Measurements from ENCODE around the gene HDGFL3.
"Not testable (repeated sequence)": the region's sequence is repeated elsewhere in the genome, so short reads cannot be mapped to it uniquely, and the experiment has no call there.

Gene HDGFL3

GRCh38 chr15:83192742-83193141 lies 14.9 kb downstream of the HDGFL3 start:
- DNase-seq, result no peak

DNA sequence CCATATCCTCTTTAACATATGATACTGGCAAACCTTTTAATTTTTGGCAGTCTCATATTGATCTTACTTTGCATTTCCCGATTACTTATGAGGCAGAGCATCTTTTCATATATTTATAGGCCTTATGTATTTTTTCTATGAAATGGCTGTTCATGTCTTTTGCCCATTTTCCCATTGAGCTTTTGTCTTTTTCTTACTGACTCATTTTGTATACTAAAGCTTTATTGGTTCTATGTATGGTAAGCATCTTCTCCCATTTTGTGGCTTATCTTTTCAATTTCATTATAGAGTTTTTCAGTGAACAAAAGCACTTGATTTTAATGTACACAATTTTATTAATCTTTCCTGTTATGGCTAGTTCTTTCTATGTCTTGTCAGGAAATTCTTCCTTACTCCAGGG lies 17.2 kb downstream of the HDGFL3 start:
- DNase-seq, result no peak

GRCh38 chr15:83185561-83185960 lies 22.1 kb downstream of the HDGFL3 start:
- DNase-seq, result no peak

GRCh38 chr15:83178869-83179325 lies 28.7 kb downstream of the HDGFL3 start:
- DNase-seq, result no peak

DNA sequence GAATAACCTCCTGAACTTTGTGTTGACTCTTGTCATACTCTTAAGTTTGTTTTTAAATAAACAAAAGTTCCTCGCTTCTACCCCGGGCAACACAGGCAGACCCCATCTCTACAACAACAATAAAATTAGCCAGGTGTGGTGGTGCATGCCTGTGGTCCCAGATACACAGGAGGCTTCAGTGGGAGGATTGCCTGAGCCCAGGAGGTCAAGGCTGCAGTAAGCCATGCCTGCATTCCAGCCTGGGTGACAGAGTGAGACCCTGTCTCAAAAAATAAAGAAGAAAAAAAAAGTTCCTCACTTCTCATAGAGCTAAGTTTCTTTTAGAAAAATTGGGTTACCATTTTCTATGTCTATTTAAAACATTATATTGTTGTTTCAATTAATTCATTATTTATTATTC lies 29.2 kb downstream of the HDGFL3 start:
- no peak for DNase-seq

- DNase-seq, result no peak
These were observed 32.7 kb downstream of the HDGFL3 start for GRCh38 chr15:83174891-83175290.

DNA sequence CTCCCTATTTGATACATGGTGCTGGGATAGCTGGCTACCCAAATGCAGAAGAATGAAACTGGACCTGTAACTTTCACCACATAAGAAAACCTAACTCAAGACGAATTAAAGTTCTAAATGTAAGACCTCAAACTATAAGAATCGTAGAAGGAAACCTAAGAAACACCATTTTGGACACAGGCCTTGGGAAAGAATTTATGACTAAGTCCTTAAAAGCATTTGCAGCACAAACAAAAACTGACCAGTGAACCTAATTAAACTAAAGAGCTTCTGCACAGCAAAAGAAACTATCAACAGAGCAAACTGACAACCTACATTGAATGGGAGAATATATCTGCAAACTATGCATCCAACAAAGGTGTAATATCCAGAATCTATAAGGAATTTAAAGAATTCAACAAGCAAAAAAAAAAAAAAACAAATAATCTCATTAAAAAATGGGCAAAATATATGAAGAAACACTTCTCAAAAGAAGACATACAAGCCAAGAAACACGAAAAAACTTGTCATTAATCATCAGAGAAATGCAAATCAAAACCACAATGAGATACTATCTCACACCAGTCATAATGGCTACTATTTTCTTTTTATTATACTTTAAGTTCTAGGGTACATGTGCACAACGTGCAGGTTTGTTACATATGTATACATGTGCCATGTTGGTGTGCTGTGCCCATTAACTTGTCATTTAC lies 37.0 kb downstream of the HDGFL3 start:
- DNase-seq, result no peak

GRCh38 chr15:83169576-83169975 lies 38.0 kb downstream of the HDGFL3 start:
- not testable (repeated sequence) for DNase-seq

- DNase-seq, result no peak
These were observed 40.8 kb downstream of the HDGFL3 start for GRCh38 chr15:83166830-83167229.

DNA sequence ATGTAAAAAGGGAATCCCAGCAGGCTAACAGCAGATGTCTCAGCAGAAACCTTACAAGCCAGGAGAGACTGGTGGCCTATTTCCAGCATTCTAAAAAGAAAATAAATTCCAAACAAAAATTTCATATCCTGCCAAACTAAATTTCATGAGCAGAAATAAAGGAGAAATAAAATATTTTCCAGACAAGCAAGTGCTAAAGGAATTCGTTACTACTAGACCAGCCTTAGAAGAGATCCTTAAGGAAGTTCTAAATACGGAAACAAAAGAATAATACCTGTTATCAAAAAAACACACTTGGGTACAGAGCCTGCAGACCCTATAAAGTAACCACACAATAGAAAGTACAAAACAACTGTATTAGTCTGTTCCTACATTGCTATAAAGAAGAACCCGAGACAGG lies 41.4 kb downstream of the HDGFL3 start:
- DNase-seq, result no peak

DNA sequence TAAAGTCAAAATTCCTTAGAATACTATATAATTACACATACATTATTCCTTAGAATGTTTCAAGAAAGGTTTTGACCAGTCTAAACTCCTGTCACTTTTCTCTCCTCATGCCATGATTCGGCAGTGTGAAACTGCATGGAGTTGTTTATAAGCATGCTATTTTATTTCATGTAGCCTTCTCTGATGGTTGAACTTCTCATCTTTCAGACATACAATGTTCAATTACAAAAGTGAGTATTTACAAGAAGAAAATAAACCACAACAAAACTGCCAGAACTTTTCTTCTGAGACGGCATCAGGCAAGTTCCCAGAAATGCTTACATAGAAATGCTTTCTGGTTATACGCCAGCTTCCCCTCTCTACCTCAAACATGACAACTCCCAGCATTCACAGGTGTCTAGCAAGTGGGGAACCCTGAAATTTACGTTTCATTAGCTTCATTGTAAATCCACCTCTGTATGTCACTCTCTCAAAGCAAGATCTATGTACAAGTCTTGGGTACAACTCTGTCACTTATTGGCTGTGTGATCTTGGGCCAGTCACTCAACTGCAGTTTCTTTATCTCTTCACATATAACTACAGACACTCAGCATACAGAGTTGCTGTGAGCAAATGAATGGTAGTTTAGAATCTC lies 42.7 kb downstream of the HDGFL3 start:
- no peak for DNase-seq

DNA sequence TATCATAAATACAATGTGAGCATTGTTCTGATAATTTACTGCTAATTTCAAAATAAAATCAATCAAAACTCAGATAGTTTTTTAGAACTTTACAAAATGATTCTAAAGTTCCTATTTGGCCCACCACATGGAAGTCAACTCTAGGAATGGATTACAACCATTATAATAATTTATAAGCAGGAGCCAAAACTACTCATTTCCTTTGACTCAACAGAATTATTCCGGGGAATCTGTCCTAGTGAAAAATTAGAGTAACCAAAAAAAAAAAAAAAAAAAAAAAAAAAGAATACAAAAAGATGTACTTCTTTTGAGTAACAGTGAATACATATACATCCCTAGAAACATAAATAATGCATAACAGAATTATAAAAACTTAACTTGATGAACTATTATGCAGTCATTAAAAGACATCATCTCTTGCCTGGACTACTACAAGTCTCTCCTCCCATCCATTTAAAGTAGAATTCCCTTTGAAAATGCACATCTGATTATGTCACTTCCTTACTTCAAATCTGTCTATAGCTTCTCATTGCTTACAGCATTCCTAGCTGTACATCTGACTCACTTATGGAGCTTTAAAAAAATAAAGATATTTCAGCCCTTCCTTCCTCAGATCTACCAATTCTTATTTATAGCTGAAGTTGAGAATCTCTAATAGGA lies 43.4 kb downstream of the HDGFL3 start:
- no peak for DNase-seq

- DNase-seq, result no peak
These were observed 44.6 kb downstream of the HDGFL3 start for GRCh38 chr15:83163032-83163431.

DNA sequence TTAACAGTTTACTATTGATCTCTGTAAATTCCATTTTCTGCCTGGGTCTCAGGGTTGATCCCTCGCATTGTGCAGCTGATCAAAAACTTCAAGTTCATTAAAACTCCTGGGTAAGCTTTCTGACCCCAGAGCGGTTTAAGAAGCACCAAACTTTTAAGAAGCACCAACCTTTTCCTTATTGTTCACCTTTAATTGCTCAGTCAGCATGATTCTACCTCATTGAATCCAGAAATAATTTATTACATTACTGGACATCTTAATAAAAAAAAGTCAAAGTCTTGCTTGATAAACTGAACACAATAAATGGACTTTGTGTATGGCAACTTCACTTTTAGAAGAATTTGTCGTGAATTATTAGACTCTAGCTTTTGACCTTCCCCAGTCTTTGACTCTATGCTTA lies 46.9 kb downstream of the HDGFL3 start:
- no peak for DNase-seq

GRCh38 chr15:83158393-83158792 lies 49.2 kb downstream of the HDGFL3 start:
- no peak for DNase-seq

GRCh38 chr15:83155942-83156341 lies 51.7 kb downstream of the HDGFL3 start:
- DNase-seq, result no peak

- no peak for DNase-seq
These were observed 54.3 kb downstream of the HDGFL3 start for GRCh38 chr15:83153288-83153687.

DNA sequence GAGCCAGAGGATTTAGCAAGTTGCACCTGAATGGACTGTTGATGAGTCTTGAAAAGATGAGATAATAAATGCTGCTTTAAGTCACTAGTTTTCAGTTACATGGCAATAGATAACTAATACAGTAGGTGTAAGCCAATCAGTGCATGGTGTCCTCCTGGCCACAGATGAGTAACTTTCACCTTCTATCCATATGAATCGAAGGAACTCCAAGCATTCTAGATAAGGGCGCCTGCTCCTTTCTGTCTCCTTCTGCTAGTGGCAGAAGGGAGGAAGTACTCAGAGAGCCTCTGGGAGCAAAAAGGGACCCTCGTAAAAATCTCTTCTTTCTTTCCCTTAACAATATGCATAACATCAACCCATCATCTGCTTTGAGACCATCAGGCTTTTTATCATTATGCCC lies 62.9 kb downstream of the HDGFL3 start:
- DNase-seq, result no peak

DNA sequence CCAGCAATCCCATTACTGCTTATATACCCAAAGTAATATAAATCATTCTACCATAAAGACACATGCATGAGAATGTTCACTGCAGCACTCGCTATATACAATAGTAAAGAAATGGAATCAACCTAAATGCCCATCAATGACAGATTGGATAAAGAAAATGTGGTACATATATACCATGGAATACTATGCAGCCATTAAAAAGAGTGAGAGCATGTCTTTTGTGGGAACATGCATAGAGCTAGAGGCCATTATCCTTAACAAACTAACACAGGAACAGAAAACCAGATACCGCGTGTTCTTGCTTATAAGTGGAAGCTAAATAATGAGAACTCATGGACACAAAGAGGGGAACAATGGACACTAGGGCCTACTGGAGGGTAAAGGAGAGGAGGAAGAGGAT lies 65.5 kb downstream of the HDGFL3 start:
- not testable (repeated sequence) for DNase-seq

DNA sequence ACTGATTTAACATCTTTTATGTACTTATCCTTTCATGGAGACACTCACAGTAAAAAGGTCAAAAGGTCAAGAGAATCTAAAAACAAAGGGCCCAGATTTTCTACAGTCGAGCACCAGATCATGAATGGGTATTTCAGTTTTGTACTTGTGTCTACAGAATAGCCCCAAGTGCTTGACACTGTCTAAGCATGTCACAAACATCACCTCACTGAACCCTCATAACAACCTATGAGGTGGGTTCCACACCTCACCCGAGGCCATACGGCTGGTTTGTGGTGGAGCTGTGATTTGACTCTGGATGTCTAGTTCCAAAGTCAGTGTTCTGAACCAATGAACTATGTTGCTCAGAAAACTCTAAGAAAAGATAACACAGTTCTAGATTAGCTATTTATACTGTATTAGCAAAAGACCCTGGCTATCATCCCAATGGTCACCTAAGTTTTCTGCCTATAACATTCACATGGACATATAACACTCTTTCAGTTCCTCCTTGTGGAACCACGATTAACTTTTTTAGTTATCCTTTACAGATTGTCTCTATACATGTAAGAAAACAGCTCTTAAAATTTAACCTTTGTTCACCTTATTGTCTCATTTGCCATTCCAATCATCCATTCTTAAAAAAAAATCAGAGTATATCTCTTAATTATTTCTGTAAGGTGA lies 74.6 kb downstream of the HDGFL3 start:
- DNase-seq, result no peak

DNA sequence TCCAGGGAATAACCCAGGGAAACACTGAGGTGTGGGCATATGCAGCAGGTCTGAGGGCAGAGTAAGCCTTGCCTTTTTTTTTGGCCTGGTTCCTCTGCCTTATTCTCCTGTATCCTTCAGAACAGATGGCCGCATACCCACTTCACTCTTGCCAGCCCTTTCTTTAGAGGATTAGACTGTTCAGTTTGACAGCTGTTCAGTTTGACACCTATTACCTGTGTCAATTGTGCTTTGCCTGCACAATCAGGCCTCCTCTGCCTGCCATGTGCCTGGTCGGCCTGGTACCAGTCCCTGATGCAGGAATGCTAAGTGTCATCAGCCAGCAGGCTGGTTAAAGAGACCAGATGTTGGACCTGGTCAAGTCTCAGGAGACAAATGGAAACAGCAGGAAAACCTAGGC lies 77.8 kb downstream of the HDGFL3 start:
- no peak for DNase-seq

DNA sequence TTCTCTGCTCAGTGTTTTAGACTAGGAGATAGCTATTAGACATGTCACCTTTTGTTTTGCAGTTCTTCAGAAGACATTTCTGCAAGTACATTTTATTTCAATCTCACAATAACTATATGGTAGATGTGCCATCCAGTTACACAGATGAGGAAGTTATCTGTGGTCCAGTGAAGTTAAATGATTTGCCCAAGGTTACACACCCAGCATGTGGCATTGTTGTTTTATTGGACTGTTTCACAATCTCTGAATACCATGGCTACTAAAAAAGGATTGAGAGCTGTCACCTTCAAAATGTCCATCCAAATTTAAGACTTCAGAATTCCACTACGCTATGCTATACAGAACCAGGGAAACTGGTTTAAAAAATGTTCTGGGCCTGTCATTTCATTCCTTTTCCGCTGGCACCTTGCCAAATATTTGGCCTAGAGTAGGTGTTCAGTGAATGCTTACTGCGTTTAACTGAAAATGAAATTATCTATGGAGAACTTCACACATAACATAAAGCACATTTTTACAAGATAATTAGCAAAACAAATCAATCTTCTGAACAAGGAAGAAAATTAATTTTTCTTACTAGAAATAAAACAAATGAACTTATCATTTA lies 80.0 kb downstream of the HDGFL3 start:
- no peak for DNase-seq

DNA sequence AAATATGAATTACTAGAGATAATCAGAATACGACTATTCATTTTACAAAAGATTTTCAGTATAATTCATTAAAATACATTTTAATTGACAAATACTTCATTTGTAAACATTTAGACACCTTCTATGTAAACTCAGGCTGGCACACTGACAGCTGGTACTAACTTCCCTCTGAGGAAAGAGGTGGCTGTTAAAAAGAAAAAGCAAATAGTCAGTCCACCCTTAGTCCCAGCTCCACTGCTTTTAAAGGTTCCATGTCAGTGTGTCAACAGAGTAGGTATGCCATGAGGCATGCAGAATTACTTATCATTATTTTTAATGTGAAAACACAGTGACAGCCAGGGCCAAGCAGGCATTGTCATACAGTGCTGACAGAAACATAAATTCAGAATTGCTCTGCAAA lies 84.1 kb downstream of the HDGFL3 start:
- DNase-seq, result no peak

Data from cortex of kidney (tissue), 1 donor.